ENCODE measurements around the gene CLDN6. TPM values are rescaled to one million over a fixed set of nuclear protein-coding genes. Genes with fewer than 3 reads are reported as not detected.

Gene CLDN6
- total and polyA plus RNA-seq, 2 of the 13 experiments (the other 11 are each of a cell fraction or from before 2014, with no cell fraction given), result 5.9 to 7.6 TPM

GRCh38 chr16:3022684-3023414 lies 4.9 kb upstream of the CLDN6 start (continued):
- TF ChIP-seq AFF4 (CRISPR knock-in tag; IDR thresholded peaks at IDR 0.05) (no peak), KDM1A (CRISPR knock-in tag; IDR thresholded peaks at IDR 0.05) (no peak), ZZZ3 (CRISPR knock-in tag; IDR thresholded peaks at IDR 0.05; ENCODE audit: borderline replicate concordance) (0 out of 2 replicates have a peak, but pooled peaks have one; percentile 19), LBX2 (CRISPR knock-in tag; IDR thresholded peaks at IDR 0.05; ENCODE audit: borderline replicate concordance) (peak; percentile 31; the same call in 1 of the 2 replicates), NR2C2 (CRISPR knock-in tag; IDR thresholded peaks at IDR 0.05; ENCODE audit: borderline replicate concordance) (0 out of 2 replicates have a peak, but pooled peaks have one; percentile 36), EP300 (IDR thresholded peaks at IDR 0.05; ENCODE audit: low read depth in 2 of 2, low read length in 2 of 2) (0 out of 4 replicates have a peak, but pooled peaks of 1 of the 2 experiments have one; percentile 1), EP300 (CRISPR knock-in tag; IDR thresholded peaks at IDR 0.05; ENCODE audit: borderline replicate concordance) (no peak), ZNF367 (CRISPR knock-in tag; IDR thresholded peaks at IDR 0.05; ENCODE audit: borderline replicate concordance) (peak; percentile 78; the same call in 1 of the 2 replicates), NR3C1 (CRISPR knock-in tag; IDR thresholded peaks at IDR 0.05) (no peak), ZBTB34 (CRISPR knock-in tag; IDR thresholded peaks at IDR 0.05) (no peak), HINFP (CRISPR knock-in tag; IDR thresholded peaks at IDR 0.05; ENCODE audit: low read depth) (0 out of 2 replicates have a peak, but pooled peaks have one; percentile 38), DPF2 (CRISPR knock-in tag; IDR thresholded peaks at IDR 0.05; ENCODE audit: borderline replicate concordance, low read depth) (0 out of 2 replicates have a peak, but pooled peaks have one; percentile 19), ZNF430 (CRISPR knock-in tag; IDR thresholded peaks at IDR 0.05) (peak; percentile 80; the same call in 1 of the 2 replicates), ZNF713 (CRISPR knock-in tag; IDR thresholded peaks at IDR 0.05) (no peak), DZIP1 (CRISPR knock-in tag; IDR thresholded peaks at IDR 0.05) (0 out of 2 replicates have a peak, but pooled peaks have one; percentile 24), ZFP36L1 (CRISPR knock-in tag; IDR thresholded peaks at IDR 0.05) (peak; percentile 7; the same call in 1 of the 2 replicates), RBM22 (optimal IDR thresholded peaks at IDR 0.05; ENCODE audit: low read length) (peak; percentile 18), SP5 (CRISPR knock-in tag; IDR thresholded peaks at IDR 0.05; ENCODE audit: borderline replicate concordance, low read depth) (peak; percentile 9; the same call in 1 of the 2 replicates)
